ENCODE data around the gene CD44.

The CD44 gene

DNA sequence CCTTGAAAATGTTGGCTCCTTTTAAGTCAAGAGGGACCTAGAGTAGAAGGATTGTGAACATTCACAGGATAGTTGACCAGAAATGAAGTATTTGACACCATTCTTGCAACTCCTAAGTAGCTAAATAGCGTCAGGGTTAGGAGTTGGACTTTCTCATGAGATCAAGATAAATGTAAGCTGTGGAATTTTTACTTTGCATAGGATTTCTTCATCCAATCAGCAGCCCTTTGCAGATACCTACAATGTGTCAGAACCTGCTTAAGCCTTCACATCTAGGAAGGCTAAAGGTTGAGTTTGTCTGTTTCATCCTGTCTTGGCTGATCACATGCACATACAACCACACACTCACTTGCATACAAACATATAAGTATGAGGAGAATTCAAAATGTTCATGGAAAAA lies 32.3 kb downstream of the CD44 start (continued):
- TF ChIP-seq, protein P1, sequence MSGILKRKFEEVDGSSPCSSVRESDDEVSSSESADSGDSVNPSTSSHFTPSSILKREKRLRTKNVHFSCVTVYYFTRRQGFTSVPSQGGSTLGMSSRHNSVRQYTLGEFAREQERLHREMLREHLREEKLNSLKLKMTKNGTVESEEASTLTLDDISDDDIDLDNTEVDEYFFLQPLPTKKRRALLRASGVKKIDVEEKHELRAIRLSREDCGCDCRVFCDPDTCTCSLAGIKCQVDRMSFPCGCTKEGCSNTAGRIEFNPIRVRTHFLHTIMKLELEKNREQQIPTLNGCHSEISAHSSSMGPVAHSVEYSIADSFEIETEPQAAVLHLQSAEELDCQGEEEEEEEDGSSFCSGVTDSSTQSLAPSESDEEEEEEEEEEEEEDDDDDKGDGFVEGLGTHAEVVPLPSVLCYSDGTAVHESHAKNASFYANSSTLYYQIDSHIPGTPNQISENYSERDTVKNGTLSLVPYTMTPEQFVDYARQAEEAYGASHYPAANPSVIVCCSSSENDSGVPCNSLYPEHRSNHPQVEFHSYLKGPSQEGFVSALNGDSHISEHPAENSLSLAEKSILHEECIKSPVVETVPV (CRISPR knock-in tag; IDR thresholded peaks at IDR 0.05), result no peak
- TF ChIP-seq ZNF8 (CRISPR knock-in tag; IDR thresholded peaks at IDR 0.05) (no peak), SNAI2 (CRISPR knock-in tag; IDR thresholded peaks at IDR 0.05) (no peak)
- TF ChIP-seq, protein P2, sequence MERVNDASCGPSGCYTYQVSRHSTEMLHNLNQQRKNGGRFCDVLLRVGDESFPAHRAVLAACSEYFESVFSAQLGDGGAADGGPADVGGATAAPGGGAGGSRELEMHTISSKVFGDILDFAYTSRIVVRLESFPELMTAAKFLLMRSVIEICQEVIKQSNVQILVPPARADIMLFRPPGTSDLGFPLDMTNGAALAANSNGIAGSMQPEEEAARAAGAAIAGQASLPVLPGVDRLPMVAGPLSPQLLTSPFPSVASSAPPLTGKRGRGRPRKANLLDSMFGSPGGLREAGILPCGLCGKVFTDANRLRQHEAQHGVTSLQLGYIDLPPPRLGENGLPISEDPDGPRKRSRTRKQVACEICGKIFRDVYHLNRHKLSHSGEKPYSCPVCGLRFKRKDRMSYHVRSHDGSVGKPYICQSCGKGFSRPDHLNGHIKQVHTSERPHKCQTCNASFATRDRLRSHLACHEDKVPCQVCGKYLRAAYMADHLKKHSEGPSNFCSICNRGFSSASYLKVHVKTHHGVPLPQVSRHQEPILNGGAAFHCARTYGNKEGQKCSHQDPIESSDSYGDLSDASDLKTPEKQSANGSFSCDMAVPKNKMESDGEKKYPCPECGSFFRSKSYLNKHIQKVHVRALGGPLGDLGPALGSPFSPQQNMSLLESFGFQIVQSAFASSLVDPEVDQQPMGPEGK (CRISPR knock-in tag; IDR thresholded peaks at IDR 0.05; ENCODE audit: borderline replicate concordance), result no peak

DNA sequence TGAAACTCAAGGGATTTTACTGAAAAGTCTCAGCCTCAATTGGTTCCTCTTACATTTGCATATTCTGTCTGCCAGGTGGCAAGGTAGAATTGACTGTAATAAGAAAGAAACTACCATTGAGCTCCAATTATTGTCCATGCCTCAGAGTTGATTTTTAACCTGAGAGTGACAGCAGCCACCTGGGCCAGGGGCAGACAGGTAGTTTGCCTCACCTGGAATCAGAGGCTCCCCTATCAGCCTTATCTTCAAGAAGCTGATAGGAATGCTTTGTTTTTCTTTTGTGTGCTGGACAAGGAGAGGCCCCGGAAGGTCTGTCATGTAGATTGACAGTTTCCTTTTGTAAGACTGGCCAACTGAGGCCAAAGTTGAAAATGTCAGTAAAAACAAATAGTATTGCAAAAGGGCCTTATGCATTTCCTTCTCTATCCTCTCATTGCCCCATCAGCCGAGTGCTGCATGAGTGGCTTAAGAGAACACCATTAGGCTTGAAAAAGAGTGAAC lies 34.1 kb downstream of the CD44 start:
- TF ChIP-seq, protein P2 (CRISPR knock-in tag; IDR thresholded peaks at IDR 0.05; ENCODE audit: borderline replicate concordance), result no peak
- TF ChIP-seq GLIS3 (CRISPR knock-in tag; IDR thresholded peaks at IDR 0.05) (no peak), BACH2 (CRISPR knock-in tag; IDR thresholded peaks at IDR 0.05; ENCODE audit: borderline replicate concordance) (no peak), RARB (CRISPR knock-in tag; IDR thresholded peaks at IDR 0.05) (no peak), ZNF70 (CRISPR knock-in tag; IDR thresholded peaks at IDR 0.05) (no peak), ZFP3 (CRISPR knock-in tag; IDR thresholded peaks at IDR 0.05) (no peak), ZNF565 (CRISPR knock-in tag; conservative IDR thresholded peaks at IDR 0.05; ENCODE audit: low read depth) (no peak), OSR1 (CRISPR knock-in tag; IDR thresholded peaks at IDR 0.05) (no peak), ZC3H10 (CRISPR knock-in tag; IDR thresholded peaks at IDR 0.05) (no peak), PPARA (CRISPR knock-in tag; IDR thresholded peaks at IDR 0.05; ENCODE audit: borderline replicate concordance) (no peak), ZFP30 (CRISPR knock-in tag; IDR thresholded peaks at IDR 0.05) (no peak), ISL1 (CRISPR knock-in tag; IDR thresholded peaks at IDR 0.05) (no peak), TCF4 (CRISPR knock-in tag; IDR thresholded peaks at IDR 0.05; ENCODE audit: borderline replicate concordance) (no peak)
- TF ChIP-seq, protein P1 (CRISPR knock-in tag; IDR thresholded peaks at IDR 0.05), result no peak
- ATAC-seq, result no peak

DNA sequence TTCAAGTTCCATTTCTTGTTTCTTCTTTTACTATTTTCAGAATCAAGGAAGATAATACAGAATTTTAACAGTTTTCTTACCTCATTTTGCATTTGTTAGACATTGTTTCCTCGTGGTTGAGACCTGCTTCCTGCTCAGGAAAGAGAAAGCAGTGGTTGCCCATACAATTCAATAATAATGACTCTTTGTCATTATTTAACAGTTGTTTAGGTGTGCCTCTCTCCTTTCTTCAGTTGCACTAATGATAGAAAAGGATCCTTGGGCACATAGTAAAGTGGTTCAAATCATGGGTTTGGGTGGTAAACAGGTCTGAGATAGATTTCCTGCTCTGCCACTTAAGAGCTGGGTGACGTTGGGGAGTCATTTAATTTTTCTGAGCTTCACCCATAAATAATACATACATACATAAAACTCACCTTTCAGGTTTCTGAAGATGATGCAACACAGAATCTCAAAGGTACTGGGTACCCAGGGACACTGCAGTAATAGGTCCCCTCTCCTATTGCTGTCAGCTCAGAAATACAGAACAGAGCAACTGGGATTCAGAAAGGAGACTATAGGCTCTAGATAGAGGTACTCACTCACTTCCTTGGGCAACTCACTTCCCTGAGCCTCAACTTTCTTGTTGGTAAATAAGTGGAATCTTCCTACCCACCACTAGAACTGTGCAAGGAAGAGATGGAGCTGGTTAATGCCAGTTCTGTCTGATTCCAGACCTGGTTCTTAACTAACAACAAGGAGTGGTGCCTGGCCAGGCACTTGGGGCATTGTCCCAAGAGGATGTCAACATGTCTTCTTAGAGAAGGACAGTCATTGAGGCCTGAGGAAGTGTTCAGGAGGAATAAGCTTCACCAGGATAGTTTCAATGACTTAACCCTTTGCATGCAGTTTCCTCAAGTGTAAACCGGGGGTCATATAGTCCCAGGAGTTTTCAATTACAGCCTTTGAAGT lies 34.9 kb downstream of the CD44 start:
- TF ChIP-seq, protein P1 (CRISPR knock-in tag; IDR thresholded peaks at IDR 0.05), result no peak
- no peak for TF ChIP-seq ZNF70 (CRISPR knock-in tag; IDR thresholded peaks at IDR 0.05)
- no peak for TF ChIP-seq SNAI2 (CRISPR knock-in tag; IDR thresholded peaks at IDR 0.05)

DNA sequence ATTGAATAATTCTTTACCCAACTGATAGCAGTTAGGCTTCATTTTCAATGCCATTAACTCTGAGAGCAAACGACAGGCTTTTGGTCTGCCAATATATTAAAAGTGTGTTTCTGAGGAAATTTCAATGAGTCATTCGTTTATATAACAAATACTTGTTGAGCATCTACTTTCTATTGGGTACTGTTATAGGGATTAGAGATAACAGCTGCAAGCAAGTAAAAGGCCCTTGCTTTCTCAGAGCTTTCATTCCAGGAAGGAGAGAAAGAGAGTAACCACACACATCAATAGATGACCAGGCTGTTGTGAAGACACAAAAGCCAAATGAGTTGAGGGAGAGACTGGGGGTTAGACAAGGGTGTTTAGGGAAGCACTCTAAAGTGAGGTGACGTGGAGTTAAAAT lies 35.7 kb downstream of the CD44 start:
- peak; percentile 45 for ATAC-seq

More for the DNA sequence above, 34.9 kb downstream of the CD44 start:
- ATAC-seq, result no peak

More for the DNA sequence above, 35.7 kb downstream of the CD44 start:
- TF ChIP-seq OSR1 (CRISPR knock-in tag; IDR thresholded peaks at IDR 0.05) (no peak), GLIS3 (CRISPR knock-in tag; IDR thresholded peaks at IDR 0.05) (no peak), ZNF70 (CRISPR knock-in tag; IDR thresholded peaks at IDR 0.05) (no peak), ZNF8 (CRISPR knock-in tag; IDR thresholded peaks at IDR 0.05) (no peak), ESRRG (CRISPR knock-in tag; IDR thresholded peaks at IDR 0.05) (no peak), BACH2 (CRISPR knock-in tag; IDR thresholded peaks at IDR 0.05; ENCODE audit: borderline replicate concordance) (no peak), ZFP3 (CRISPR knock-in tag; IDR thresholded peaks at IDR 0.05) (no peak), RARB (CRISPR knock-in tag; IDR thresholded peaks at IDR 0.05) (no peak)
- TF ChIP-seq, protein P3, sequence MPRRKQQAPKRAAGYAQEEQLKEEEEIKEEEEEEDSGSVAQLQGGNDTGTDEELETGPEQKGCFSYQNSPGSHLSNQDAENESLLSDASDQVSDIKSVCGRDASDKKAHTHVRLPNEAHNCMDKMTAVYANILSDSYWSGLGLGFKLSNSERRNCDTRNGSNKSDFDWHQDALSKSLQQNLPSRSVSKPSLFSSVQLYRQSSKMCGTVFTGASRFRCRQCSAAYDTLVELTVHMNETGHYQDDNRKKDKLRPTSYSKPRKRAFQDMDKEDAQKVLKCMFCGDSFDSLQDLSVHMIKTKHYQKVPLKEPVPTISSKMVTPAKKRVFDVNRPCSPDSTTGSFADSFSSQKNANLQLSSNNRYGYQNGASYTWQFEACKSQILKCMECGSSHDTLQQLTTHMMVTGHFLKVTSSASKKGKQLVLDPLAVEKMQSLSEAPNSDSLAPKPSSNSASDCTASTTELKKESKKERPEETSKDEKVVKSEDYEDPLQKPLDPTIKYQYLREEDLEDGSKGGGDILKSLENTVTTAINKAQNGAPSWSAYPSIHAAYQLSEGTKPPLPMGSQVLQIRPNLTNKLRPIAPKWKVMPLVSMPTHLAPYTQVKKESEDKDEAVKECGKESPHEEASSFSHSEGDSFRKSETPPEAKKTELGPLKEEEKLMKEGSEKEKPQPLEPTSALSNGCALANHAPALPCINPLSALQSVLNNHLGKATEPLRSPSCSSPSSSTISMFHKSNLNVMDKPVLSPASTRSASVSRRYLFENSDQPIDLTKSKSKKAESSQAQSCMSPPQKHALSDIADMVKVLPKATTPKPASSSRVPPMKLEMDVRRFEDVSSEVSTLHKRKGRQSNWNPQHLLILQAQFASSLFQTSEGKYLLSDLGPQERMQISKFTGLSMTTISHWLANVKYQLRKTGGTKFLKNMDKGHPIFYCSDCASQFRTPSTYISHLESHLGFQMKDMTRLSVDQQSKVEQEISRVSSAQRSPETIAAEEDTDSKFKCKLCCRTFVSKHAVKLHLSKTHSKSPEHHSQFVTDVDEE (CRISPR knock-in tag; IDR thresholded peaks at IDR 0.05), result no peak
- TF ChIP-seq, protein P4, sequence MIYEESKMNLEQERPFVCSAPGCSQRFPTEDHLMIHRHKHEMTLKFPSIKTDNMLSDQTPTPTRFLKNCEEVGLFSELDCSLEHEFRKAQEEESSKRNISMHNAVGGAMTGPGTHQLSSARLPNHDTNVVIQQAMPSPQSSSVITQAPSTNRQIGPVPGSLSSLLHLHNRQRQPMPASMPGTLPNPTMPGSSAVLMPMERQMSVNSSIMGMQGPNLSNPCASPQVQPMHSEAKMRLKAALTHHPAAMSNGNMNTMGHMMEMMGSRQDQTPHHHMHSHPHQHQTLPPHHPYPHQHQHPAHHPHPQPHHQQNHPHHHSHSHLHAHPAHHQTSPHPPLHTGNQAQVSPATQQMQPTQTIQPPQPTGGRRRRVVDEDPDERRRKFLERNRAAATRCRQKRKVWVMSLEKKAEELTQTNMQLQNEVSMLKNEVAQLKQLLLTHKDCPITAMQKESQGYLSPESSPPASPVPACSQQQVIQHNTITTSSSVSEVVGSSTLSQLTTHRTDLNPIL (CRISPR knock-in tag; IDR thresholded peaks at IDR 0.05; ENCODE audit: low read depth), result no peak
- TF ChIP-seq, protein P2 (CRISPR knock-in tag; IDR thresholded peaks at IDR 0.05; ENCODE audit: borderline replicate concordance), result no peak
